K562 (cell line): ENCODE results near the gene SYVN1. TPM values are rescaled to one million over a fixed set of nuclear protein-coding genes. Genes with fewer than 3 reads are reported as not detected.

Experiments used
- BACH1 ChIP-seq: fragments of 200-800 bp; sonication (Bioruptor generic); IDR thresholded peaks from 2 replicates; pipeline ENCODE4 v1.6.1; 2016; ENCODE audit warnings: missing genetic modification characterization, missing compliant biosample characterization
- E2F3 ChIP-seq: fragments of 250-450 bp; sonication (Bioruptor Pico); IDR thresholded peaks from 2 replicates; pipeline ENCODE4 v1.4.0; 2020; ENCODE audit warnings: mild to moderate bottlenecking
- GABPB2 ChIP-seq: fragments of 250-450 bp; sonication (Bioruptor Pico); conservative IDR thresholded peaks from 2 replicates; pipeline ENCODE4 v1.5.1; 2021; ENCODE audit warnings: mild to moderate bottlenecking
- GTF2F1 ChIP-seq: IDR thresholded peaks from 2 replicates; pipeline ENCODE4 v1.6.1; 2011; ENCODE audit warnings: low read depth, low read length, improper control_type of control experiment
- HCFC1 ChIP-seq: IDR thresholded peaks from 2 replicates; pipeline ENCODE4 v1.6.1; 2012; ENCODE audit warnings: low read depth, low read length, improper control_type of control experiment
- JUNB ChIP-seq: fragments of 450-650 bp; formaldehyde crosslinking; conservative IDR thresholded peaks from 2 replicates; pipeline ENCODE4 v1.4.0; 2020; ENCODE audit warnings: mild to moderate bottlenecking
- KAT7 ChIP-seq: sonication (generic); formaldehyde crosslinking; IDR thresholded peaks from 2 replicates; pipeline ENCODE4 v1.8.0; 2022; ENCODE audit warnings: missing genetic modification reagents, mild to moderate bottlenecking, borderline replicate concordance
- NFE2L1 ChIP-seq: fragments of 450-650 bp; IDR thresholded peaks from 2 replicates; pipeline ENCODE4 v1.6.1; 2016; ENCODE audit warnings: missing genetic modification characterization, low read depth, mild to moderate bottlenecking, missing compliant biosample characterization, moderate library complexity, borderline replicate concordance
- PML ChIP-seq: IDR thresholded peaks from 2 replicates; pipeline ENCODE4 v1.6.1; 2012; ENCODE audit warnings: low read length, inconsistent platforms
- RCOR1 ChIP-seq, 2 experiments: IDR thresholded peaks; 2 replicates each; pipeline ENCODE4 v1.6.1; 2012; ENCODE audit warnings: low read depth in 2 of 2, low read length in 2 of 2, borderline replicate concordance in 1 of 2, improper control_type of control experiment in 1 of 2
- TBL1XR1 ChIP-seq, 2 experiments: IDR thresholded peaks; 2 replicates each; pipeline ENCODE4 v1.6.1; 2012; ENCODE audit warnings: improper control_type of control experiment in 2 of 2, low read length in 2 of 2, mild to moderate bottlenecking in 1 of 2
- TEAD1 ChIP-seq, 2 experiments: fragments of 450-650 bp in 1 of 2; sonication (generic) in 1 of 2; formaldehyde crosslinking; IDR thresholded peaks; 2 replicates each; pipeline versions ENCODE4 v1.4.0 to v1.8.0; 2020 to 2022; ENCODE audit warnings: mild to moderate bottlenecking in 2 of 2, missing genetic modification reagents in 1 of 2
- ZNF165 ChIP-seq: fragments of 250-450 bp; sonication (Bioruptor Pico); IDR thresholded peaks from 2 replicates; pipeline ENCODE4 v1.4.0; 2020; ENCODE audit warnings: borderline replicate concordance
- ZNF696 ChIP-seq: fragments of 250-450 bp; sonication (Bioruptor Pico); conservative IDR thresholded peaks from 2 replicates; pipeline ENCODE4 v1.4.0; 2020; ENCODE audit warnings: mild to moderate bottlenecking, moderate library complexity
- polyA plus RNA-seq, 8 experiments: library from polyadenylated mRNA; depleted of rRNA in 4 of 8; stranded (reverse) in 5 of 8; unstranded in 3 of 8; fragments of >200 nt; fragmentation: Nextera tagmentation in 2 of 8; fragmentation: Illumina TruSeq in 1 of 8; extraction: Ambion mirVana in 2 of 8; extraction: Trizol in 1 of 8; gene quantifications; 2 replicates each; pipeline versions ENCODE4 v1.2.1 to v1.2.3, GENCODE V29; 2011 to 2014; ENCODE audit warnings: inconsistent platforms in 1 of 8, missing spikeins in 1 of 8
- total RNA-seq, 7 experiments: library from RNA; depleted of rRNA in 6 of 7; stranded (reverse); fragments of >200 nt in 6 of 7; fragmentation: Illumina TruSeq in 2 of 7; extraction: Trizol in 2 of 7; gene quantifications; 2 replicates each; pipeline versions ENCODE4 v1.2.1 to v1.2.3, GENCODE V29; 2011 to 2021; ENCODE audit warnings: low replicate concordance in 1 of 7
- TF ChIP-seq, protein P1 (sequence below): sonication (generic); formaldehyde crosslinking; IDR thresholded peaks from 2 replicates; pipeline ENCODE4 v1.8.0; 2022; ENCODE audit warnings: mild to moderate bottlenecking, missing genetic modification reagents
- TF ChIP-seq, protein P2 (sequence below), 2 experiments: fragments of 450-650 bp; IDR thresholded peaks; 2 replicates each; pipeline ENCODE4 v1.6.1; 2016
- TF ChIP-seq, protein P3 (sequence below): sonication (generic); formaldehyde crosslinking; IDR thresholded peaks from 2 replicates; pipeline ENCODE4 v1.9.0; 2022; ENCODE audit warnings: mild to moderate bottlenecking, missing genetic modification reagents
- TF ChIP-seq, protein P4 (sequence below): fragments of 450-650 bp; IDR thresholded peaks from 2 replicates; pipeline ENCODE4 v1.6.1; 2016; ENCODE audit warnings: low read depth

SYVN1 gene
- total and polyA plus RNA-seq, 9 of the 15 experiments (the other 6 are each of a cell fraction or from before 2014, with no cell fraction given) = 0.41 to 47.4 (median 9.9) TPM

DNA sequence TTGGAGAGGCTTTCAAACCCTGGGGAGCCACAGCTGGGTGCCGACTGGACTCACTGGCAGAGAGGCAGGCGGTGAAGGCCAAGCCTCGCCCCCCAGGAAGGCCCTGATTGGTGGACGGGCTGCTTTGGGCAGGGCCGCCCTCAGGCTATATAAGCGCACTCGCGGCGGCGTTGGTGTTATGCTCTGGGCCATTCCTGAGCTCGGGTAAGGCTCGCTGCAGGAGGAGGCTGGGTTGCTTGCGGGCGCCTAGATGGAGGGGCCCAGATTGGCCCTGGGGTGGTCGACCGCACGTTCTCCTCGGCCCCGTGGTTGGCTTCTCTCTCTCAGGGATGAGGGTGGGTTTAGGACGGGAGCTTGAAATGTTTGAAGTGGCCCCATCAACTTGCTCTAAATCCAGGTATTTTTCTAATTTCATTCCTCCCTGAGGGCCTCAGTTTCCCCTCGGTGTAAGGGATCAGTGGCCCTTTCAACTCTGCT, 35.8 kb upstream of the SYVN1 start, which contains the start of gene SPDYC (continued):
- TF ChIP-seq PML (peak; percentile 93), TBL1XR1 (IDR thresholded peaks at IDR 0.05; ENCODE audit: low read length in 2 of 2) (peak in 1 of 2 experiments; percentile 12; a peak in 1 of 4 replicates), BACH1 (tag) (no peak), HCFC1 (peak; percentile 35; the same call in 1 of the 2 replicates), ZNF165 (CRISPR knock-in tag) (no peak), GTF2F1 (peak; percentile 96), KAT7 (CRISPR knock-in tag) (peak; percentile 64; the same call in 1 of the 2 replicates), JUNB (CRISPR knock-in tag) (no peak), GABPB2 (no peak), ZNF696 (CRISPR knock-in tag) (no peak), TEAD1 (CRISPR knock-in tag; IDR thresholded peaks at IDR 0.05) (0 out of 4 replicates have a peak, but pooled peaks of 1 of the 2 experiments have one; percentile 30), E2F3 (CRISPR knock-in tag) (no peak), RCOR1 (IDR thresholded peaks at IDR 0.05; ENCODE audit: borderline replicate concordance in 1 of 2, low read depth in 2 of 2, low read length in 2 of 2) (no peak; a peak in 1 of 4 replicates), NFE2L1 (tag) (no peak)
- TF ChIP-seq, protein P1, sequence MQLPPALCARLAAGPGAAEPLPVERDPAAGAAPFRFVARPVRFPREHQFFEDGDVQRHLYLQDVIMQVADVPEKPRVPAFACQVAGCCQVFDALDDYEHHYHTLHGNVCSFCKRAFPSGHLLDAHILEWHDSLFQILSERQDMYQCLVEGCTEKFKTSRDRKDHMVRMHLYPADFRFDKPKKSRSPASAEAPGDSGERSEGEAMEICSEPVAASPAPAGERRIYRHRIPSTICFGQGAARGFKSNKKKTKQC (CRISPR knock-in tag) = peak; percentile 76; the same call in 1 of the 2 replicates
- TF ChIP-seq, protein P2, sequence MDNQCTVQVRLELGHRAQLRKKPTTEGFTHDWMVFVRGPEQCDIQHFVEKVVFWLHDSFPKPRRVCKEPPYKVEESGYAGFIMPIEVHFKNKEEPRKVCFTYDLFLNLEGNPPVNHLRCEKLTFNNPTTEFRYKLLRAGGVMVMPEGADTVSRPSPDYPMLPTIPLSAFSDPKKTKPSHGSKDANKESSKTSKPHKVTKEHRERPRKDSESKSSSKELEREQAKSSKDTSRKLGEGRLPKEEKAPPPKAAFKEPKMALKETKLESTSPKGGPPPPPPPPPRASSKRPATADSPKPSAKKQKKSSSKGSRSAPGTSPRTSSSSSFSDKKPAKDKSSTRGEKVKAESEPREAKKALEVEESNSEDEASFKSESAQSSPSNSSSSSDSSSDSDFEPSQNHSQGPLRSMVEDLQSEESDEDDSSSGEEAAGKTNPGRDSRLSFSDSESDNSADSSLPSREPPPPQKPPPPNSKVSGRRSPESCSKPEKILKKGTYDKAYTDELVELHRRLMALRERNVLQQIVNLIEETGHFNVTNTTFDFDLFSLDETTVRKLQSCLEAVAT (IDR thresholded peaks at IDR 0.05) = peak in 1 of 2 experiments; percentile 59; a peak in 1 of 4 replicates
- TF ChIP-seq, protein P3, sequence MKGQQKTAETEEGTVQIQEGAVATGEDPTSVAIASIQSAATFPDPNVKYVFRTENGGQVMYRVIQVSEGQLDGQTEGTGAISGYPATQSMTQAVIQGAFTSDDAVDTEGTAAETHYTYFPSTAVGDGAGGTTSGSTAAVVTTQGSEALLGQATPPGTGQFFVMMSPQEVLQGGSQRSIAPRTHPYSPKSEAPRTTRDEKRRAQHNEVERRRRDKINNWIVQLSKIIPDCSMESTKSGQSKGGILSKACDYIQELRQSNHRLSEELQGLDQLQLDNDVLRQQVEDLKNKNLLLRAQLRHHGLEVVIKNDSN (CRISPR knock-in tag) = no peak
- TF ChIP-seq, protein P4, sequence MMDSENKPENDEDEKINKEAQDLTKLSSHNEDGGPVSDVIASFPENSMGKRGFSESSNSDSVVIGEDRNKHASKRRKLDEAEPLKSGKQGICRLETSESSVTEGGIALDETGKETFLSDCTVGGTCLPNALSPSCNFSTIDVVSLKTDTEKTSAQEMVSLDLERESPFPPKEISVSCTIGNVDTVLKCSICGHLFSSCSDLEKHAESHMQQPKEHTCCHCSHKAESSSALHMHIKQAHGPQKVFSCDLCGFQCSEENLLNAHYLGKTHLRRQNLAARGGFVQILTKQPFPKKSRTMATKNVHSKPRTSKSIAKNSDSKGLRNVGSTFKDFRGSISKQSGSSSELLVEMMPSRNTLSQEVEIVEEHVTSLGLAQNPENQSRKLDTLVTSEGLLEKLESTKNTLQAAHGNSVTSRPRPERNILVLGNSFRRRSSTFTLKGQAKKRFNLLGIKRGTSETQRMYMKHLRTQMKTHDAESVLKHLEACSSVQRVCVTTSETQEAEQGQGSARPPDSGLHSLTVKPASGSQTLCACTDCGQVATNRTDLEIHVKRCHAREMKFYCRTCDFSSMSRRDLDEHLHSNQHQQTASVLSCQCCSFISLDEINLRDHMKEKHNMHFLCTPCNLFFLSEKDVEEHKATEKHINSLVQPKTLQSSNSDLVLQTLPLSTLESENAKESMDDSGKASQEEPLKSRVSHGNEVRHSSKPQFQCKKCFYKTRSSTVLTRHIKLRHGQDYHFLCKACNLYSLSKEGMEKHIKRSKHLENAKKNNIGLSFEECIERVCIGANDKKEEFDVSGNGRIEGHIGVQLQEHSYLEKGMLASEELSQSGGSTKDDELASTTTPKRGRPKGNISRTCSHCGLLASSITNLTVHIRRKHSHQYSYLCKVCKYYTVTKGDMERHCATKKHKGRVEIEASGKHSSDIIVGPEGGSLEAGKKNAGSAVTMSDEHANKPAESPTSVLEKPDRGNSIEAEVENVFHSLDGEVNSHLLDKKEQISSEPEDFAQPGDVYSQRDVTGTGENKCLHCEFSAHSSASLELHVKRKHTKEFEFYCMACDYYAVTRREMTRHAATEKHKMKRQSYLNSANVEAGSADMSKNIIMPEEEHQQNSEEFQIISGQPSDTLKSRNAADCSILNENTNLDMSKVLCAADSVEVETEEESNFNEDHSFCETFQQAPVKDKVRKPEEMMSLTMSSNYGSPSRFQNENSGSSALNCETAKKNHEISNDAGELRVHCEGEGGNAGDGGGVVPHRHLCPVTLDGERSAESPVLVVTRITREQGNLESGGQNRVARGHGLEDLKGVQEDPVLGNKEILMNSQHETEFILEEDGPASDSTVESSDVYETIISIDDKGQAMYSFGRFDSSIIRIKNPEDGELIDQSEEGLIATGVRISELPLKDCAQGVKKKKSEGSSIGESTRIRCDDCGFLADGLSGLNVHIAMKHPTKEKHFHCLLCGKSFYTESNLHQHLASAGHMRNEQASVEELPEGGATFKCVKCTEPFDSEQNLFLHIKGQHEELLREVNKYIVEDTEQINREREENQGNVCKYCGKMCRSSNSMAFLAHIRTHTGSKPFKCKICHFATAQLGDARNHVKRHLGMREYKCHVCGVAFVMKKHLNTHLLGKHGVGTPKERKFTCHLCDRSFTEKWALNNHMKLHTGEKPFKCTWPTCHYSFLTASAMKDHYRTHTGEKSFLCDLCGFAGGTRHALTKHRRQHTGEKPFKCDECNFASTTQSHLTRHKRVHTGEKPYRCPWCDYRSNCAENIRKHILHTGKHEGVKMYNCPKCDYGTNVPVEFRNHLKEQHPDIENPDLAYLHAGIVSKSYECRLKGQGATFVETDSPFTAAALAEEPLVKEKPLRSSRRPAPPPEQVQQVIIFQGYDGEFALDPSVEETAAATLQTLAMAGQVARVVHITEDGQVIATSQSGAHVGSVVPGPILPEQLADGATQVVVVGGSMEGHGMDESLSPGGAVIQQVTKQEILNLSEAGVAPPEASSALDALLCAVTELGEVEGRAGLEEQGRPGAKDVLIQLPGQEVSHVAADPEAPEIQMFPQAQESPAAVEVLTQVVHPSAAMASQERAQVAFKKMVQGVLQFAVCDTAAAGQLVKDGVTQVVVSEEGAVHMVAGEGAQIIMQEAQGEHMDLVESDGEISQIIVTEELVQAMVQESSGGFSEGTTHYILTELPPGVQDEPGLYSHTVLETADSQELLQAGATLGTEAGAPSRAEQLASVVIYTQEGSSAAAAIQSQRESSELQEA = no peak
